Astrocyte of the spinal cord (primary cell): Measurements from ENCODE around the gene MEGF6.

Experiments used
- DNase-seq: peaks from one replicate; pipeline ENCODE4 v3.0.0; 2011; ENCODE audit warnings: low read depth, low spot score
- H3K4me3 ChIP-seq: 2 replicates; pipeline ENCODE4 v1.5.1; 2011; ENCODE audit warnings: low read depth, mild to moderate bottlenecking, low read length, moderate library complexity
- CTCF ChIP-seq: IDR thresholded peaks from 2 replicates; pipeline ENCODE4 v1.5.1; 2012; ENCODE audit warnings: low read depth, mild to moderate bottlenecking, low read length, inconsistent platforms
- in situ Hi-C: cut with HindIII; loops from 2 replicates; pipeline ENCODE4 v1.10.0; 2017; ENCODE audit warnings: low sequenced_read_pairs

The MEGF6 gene

GRCh38 chr1:3495776-3496745 lies 115.2 kb downstream of the MEGF6 start:
- in situ Hi-C loops: no loop called here
- TF ChIP-seq CTCF: no peak

GRCh38 chr1:3494321-3495308 lies 116.7 kb downstream of the MEGF6 start:
- no peak overlapping the region for H3K4me3 ChIP-seq
- no peak for TF ChIP-seq CTCF
- DNase-seq: no peak
- in situ Hi-C loops: no loop called here

More at GRCh38 chr1:3495776-3496745, 115.2 kb downstream of the MEGF6 start:
- H3K4me3 ChIP-seq: no peak overlapping the region
- DNase-seq: peak; percentile 54

GRCh38 chr1:3492545-3493246 lies 118.6 kb downstream of the MEGF6 start:
- in situ Hi-C loops: no loop called here
- TF ChIP-seq CTCF: no peak
- no peak for DNase-seq
- H3K4me3 ChIP-seq: no peak overlapping the region

- peak; percentile 97 for TF ChIP-seq CTCF
- no peak overlapping the region for H3K4me3 ChIP-seq
- in situ Hi-C loops: no loop called here
- peak; percentile 33 for DNase-seq
These were observed 119.7 kb downstream of the MEGF6 start for GRCh38 chr1:3491291-3492246.

- H3K4me3 ChIP-seq: no peak overlapping the region
- in situ Hi-C loops: no loop called here
- TF ChIP-seq CTCF: no peak
- no peak for DNase-seq
These were observed 121.1 kb downstream of the MEGF6 start for GRCh38 chr1:3490046-3490745.
